GM21717 (cell line): ENCODE results near the gene TUBB2A.

ENCODE experiments used
- ATAC-seq: cut with Tn5 transposase; IDR thresholded peaks from one replicate; pipeline ENCODE4 v1.9.1; 2021; ENCODE audit warnings: mild to moderate bottlenecking, moderate library complexity; ENCODE audit not compliant: unreplicated experiment

Gene TUBB2A

GRCh38 chr6:3125815-3126214, 31.5 kb downstream of the TUBB2A start:
- no peak for ATAC-seq

GRCh38 chr6:3124667-3125066, 32.7 kb downstream of the TUBB2A start:
- no peak for ATAC-seq

- ATAC-seq, result no peak
Observed at GRCh38 chr6:3122823-3123182, 34.5 kb downstream of the TUBB2A start.

GRCh38 chr6:3120765-3121089, 36.6 kb downstream of the TUBB2A start:
- ATAC-seq, result no peak

GRCh38 chr6:3119040-3119723, 38.2 kb downstream of the TUBB2A start:
- peak; percentile 29 for ATAC-seq

GRCh38 chr6:3118353-3119039, 38.8 kb downstream of the TUBB2A start, which contains the start of gene BPHL:
Gene BPHL, plus strand, starts transcription at chr6:3118711. Its CDS starts 30 bp downstream, at chr6:3118741.
- peak; percentile 77 for ATAC-seq

GRCh38 chr6:3117912-3118352, 39.4 kb downstream of the TUBB2A start:
- ATAC-seq, result no peak

- ATAC-seq, result no peak
Observed at GRCh38 chr6:3114377-3114776, 43.0 kb downstream of the TUBB2A start.

GRCh38 chr6:3109761-3110160, 47.6 kb downstream of the TUBB2A start:
- no peak for ATAC-seq

- no peak for ATAC-seq
Observed at GRCh38 chr6:3108746-3109414, 48.5 kb downstream of the TUBB2A start.
